IMR-90 (cell line): ENCODE measurements around the gene SLC9A9. TPM values are rescaled to one million over a fixed set of nuclear protein-coding genes. Genes with fewer than 3 reads are reported as not detected.

ENCODE experiments used
- ATAC-seq: fragments of 200-7000 bp; cut with Tn5 transposase; 2 replicates; pipeline ENCODE4 v1.9.1; 2020; ENCODE audit warnings: low read depth, mild to moderate bottlenecking, moderate library complexity
- BruUV-seq: library from RNA; stranded (reverse); fragments of 400-500 nt; replicated peaks from 2 replicates; lab custom pipeline; 2021; lab: Mats Ljungman, UMichigan
- CTCF ChIA-PET: fragments of 300-600 bp; formaldehyde crosslinking; extraction: SDS; loops from one replicate; lab custom pipeline; 2021; ENCODE audit warnings: antibody characterized with exemption; lab: Yijun Ruan, JAX
- POLR2A ChIA-PET: fragments of 300-600 bp; sonication (Branson Sonifier 250); formaldehyde crosslinking; loops from one replicate; lab custom pipeline; 2022; ENCODE audit warnings: antibody characterized with exemption; ENCODE audit not compliant: unreplicated experiment; lab: Charles Lee
- DNase-seq: peaks from one replicate; pipeline ENCODE4 v3.0.0; 2013
- H2AFZ ChIP-seq: replicated peaks from 2 replicates; pipeline ENCODE3; 2013; ENCODE audit warnings: low read length, mild to moderate bottlenecking; ENCODE audit not compliant: poor library complexity
- H2AK5ac ChIP-seq: 2 replicates; pipeline ENCODE4 v1.6.1; 2013; ENCODE audit warnings: low read depth, low read length, inconsistent platforms
- H2AK9ac ChIP-seq: replicated peaks from 2 replicates; pipeline ENCODE3; 2013; ENCODE audit warnings: mild to moderate bottlenecking, low read depth, low read length, moderate library complexity; ENCODE audit not compliant: poor library complexity
- H2BK120ac ChIP-seq: 2 replicates; pipeline ENCODE4 v1.6.1; 2013; ENCODE audit warnings: low read depth, low read length, inconsistent platforms
- H2BK15ac ChIP-seq: 3 replicates; pipeline ENCODE4 v1.6.1; 2013; ENCODE audit warnings: low read depth, low read length, inconsistent platforms
- H2BK20ac ChIP-seq: 2 replicates; pipeline ENCODE4 v1.6.1; 2013; ENCODE audit warnings: low read depth, mild to moderate bottlenecking, inconsistent platforms, low read length, moderate library complexity
- H2BK5ac ChIP-seq: 2 replicates; pipeline ENCODE4 v1.6.1; 2013; ENCODE audit warnings: mild to moderate bottlenecking, low read depth, low read length, inconsistent platforms; ENCODE audit not compliant: poor library complexity, severe bottlenecking
- H3K14ac ChIP-seq: replicated peaks from 2 replicates; pipeline ENCODE4 v1.6.1; 2013; ENCODE audit warnings: low read depth, low read length, inconsistent platforms
- H3K18ac ChIP-seq: 2 replicates; pipeline ENCODE4 v1.6.1; 2013; ENCODE audit warnings: low read depth, low read length, control low read depth
- H3K23ac ChIP-seq: 2 replicates; pipeline ENCODE4 v1.6.1; 2013; ENCODE audit warnings: low read depth, low read length, inconsistent platforms
- H3K27ac ChIP-seq: 2 replicates; pipeline ENCODE4 v1.5.1; 2013; ENCODE audit warnings: mild to moderate bottlenecking, control low read depth, low read length; ENCODE audit not compliant: insufficient read depth
- H3K27me3 ChIP-seq: 2 replicates; pipeline ENCODE4 v1.6.1; 2013; ENCODE audit warnings: low read length; ENCODE audit not compliant: control insufficient read depth, insufficient read depth
- H3K36me3 ChIP-seq: 2 replicates; pipeline ENCODE4 v1.6.1; 2013; ENCODE audit warnings: low read length, mixed read lengths; ENCODE audit not compliant: control insufficient read depth, insufficient read depth
- H3K4ac ChIP-seq: 2 replicates; pipeline ENCODE4 v1.6.1; 2013; ENCODE audit warnings: low read depth, low read length, inconsistent platforms
- H3K4me1 ChIP-seq: 2 replicates; pipeline ENCODE4 v1.6.1; 2013; ENCODE audit warnings: low read length, mixed read lengths; ENCODE audit not compliant: control insufficient read depth, insufficient read depth
- H3K4me2 ChIP-seq: 2 replicates; pipeline ENCODE4 v1.6.1; 2013; ENCODE audit warnings: low read depth, mild to moderate bottlenecking, control low read depth, low read length, moderate library complexity
- H3K4me3 ChIP-seq: 2 replicates; pipeline ENCODE4 v1.5.1; 2013; ENCODE audit warnings: low read depth, mild to moderate bottlenecking, control low read depth, low read length, moderate library complexity; ENCODE audit not compliant: insufficient read depth
- H3K56ac ChIP-seq: 2 replicates; pipeline ENCODE4 v1.6.1; 2013; ENCODE audit warnings: low read length, inconsistent platforms; ENCODE audit not compliant: insufficient read depth; ENCODE audit errors: extremely low read depth
- H3K79me1 ChIP-seq, 2 experiments: 2 replicates each; pipeline ENCODE4 v1.6.1; 2013; ENCODE audit warnings: low read length in 2 of 2, inconsistent platforms in 1 of 2, low read depth in 1 of 2
- H3K9ac ChIP-seq: 2 replicates; pipeline ENCODE4 v1.6.1; 2013; ENCODE audit warnings: low read depth, low read length, control low read depth
- H3K9me1 ChIP-seq: 2 replicates; pipeline ENCODE4 v1.6.1; 2013; ENCODE audit warnings: low read length, inconsistent platforms; ENCODE audit not compliant: insufficient read depth
- H3K9me3 ChIP-seq: 2 replicates; pipeline ENCODE4 v1.6.1; 2013; ENCODE audit warnings: low read length; ENCODE audit not compliant: control insufficient read depth, insufficient read depth
- H4K20me1 ChIP-seq: 2 replicates; pipeline ENCODE4 v1.6.1; 2013; ENCODE audit warnings: low read length, inconsistent platforms; ENCODE audit not compliant: insufficient read depth
- H4K5ac ChIP-seq: 2 replicates; pipeline ENCODE4 v1.6.1; 2013; ENCODE audit warnings: mild to moderate bottlenecking, low read depth, low read length, control low read depth
- H4K8ac ChIP-seq, 2 experiments: 2 replicates each; pipeline ENCODE4 v1.6.1; 2013; ENCODE audit warnings: low read depth in 2 of 2, low read length in 2 of 2, control low read depth in 1 of 2, inconsistent platforms in 1 of 2
- H4K91ac ChIP-seq: 2 replicates; pipeline ENCODE4 v1.6.1; 2013; ENCODE audit warnings: low read depth, low read length, inconsistent platforms; ENCODE audit not compliant: insufficient read depth
- BHLHE40 ChIP-seq: fragments of 150-350 bp; IDR thresholded peaks from 2 replicates; pipeline ENCODE4 v1.6.1; 2016; ENCODE audit warnings: mild to moderate bottlenecking, low read depth, low read length
- CEBPB ChIP-seq: IDR thresholded peaks from 2 replicates; pipeline ENCODE4 v1.6.1; 2012; ENCODE audit warnings: low read depth, low read length, improper control_type of control experiment
- CHD1 ChIP-seq: IDR thresholded peaks from 2 replicates; pipeline ENCODE4 v1.6.1; 2012; ENCODE audit warnings: low read depth, low read length, improper control_type of control experiment
- MAFK ChIP-seq: IDR thresholded peaks from 2 replicates; pipeline ENCODE4 v1.6.1; 2012; ENCODE audit warnings: low read depth, low read length, improper control_type of control experiment
- MAZ ChIP-seq: IDR thresholded peaks from 2 replicates; pipeline ENCODE4 v1.6.1; 2012; ENCODE audit warnings: low read depth, mild to moderate bottlenecking, low read length, improper control_type of control experiment, moderate library complexity, borderline replicate concordance
- MXI1 ChIP-seq: IDR thresholded peaks from 2 replicates; pipeline ENCODE4 v1.6.1; 2012; ENCODE audit warnings: low read depth, mild to moderate bottlenecking, low read length, moderate library complexity, borderline replicate concordance
- NFE2L2 ChIP-seq: fragments of 150-350 bp; IDR thresholded peaks from 2 replicates; pipeline ENCODE4 v1.6.1; 2016; ENCODE audit warnings: low read depth, mild to moderate bottlenecking, low read length
- POLR2A ChIP-seq: IDR thresholded peaks from 2 replicates; pipeline ENCODE4 v1.6.1; 2012; ENCODE audit warnings: mild to moderate bottlenecking, low read depth, low read length
- RAD21 ChIP-seq: IDR thresholded peaks from 2 replicates; pipeline ENCODE4 v1.6.1; 2012; ENCODE audit warnings: low read length, improper control_type of control experiment
- RCOR1 ChIP-seq: IDR thresholded peaks from 2 replicates; pipeline ENCODE4 v1.6.1; 2012; ENCODE audit warnings: mild to moderate bottlenecking, low read length, improper control_type of control experiment; ENCODE audit not compliant: insufficient replicate concordance
- RFX5 ChIP-seq: IDR thresholded peaks from 2 replicates; pipeline ENCODE4 v1.8.0; 2012; ENCODE audit warnings: low read depth, mild to moderate bottlenecking, low read length, moderate library complexity
- SMC3 ChIP-seq: fragments of 150-350 bp; IDR thresholded peaks from 2 replicates; pipeline ENCODE4 v1.6.1; 2016; ENCODE audit warnings: low read depth, mild to moderate bottlenecking, antibody characterized with exemption, low read length, moderate library complexity
- WGBS, 2 experiments: methylation state at CpG; one replicate each; pipeline versions ENCODE4 v1.1.5 to v1.1.7; 2013; ENCODE audit warnings: missing lambda C conversion rate in 2 of 2; ENCODE audit not compliant: insufficient read length in 1 of 2; ENCODE audit errors: extremely low coverage in 2 of 2; 5-methylcytosine and 5-hydroxymethylcytosine counted together
- dilution Hi-C: fragments of 300-500 bp; cut with HindIII; formaldehyde crosslinking; loops from one replicate; pipeline ENCODE4 v1.14.3; 2018; ENCODE audit warnings: low sequenced_read_pairs; ENCODE audit not compliant: unreplicated experiment
- in situ Hi-C: fragments of 300-500 bp; cut with MboI; formaldehyde crosslinking; loops from 3 replicates; pipeline ENCODE4 v1.14.3; 2019; ENCODE audit warnings: low sequenced_read_pairs, inconsistent platforms, mixed read lengths
- intact Hi-C: fragments of 100-400 bp; cut with micrococcal nuclease; formaldehyde crosslinking; loops from 2 replicates; pipeline ENCODE4 v1.10.0; 2022
- polyA plus RNA-seq, 3 experiments: library from polyadenylated mRNA; depleted of rRNA; stranded (reverse); fragments of >200 nt; gene quantifications; 2 replicates each; pipeline ENCODE4 v1.2.3, GENCODE V29; 2012; ENCODE audit warnings: low replicate concordance in 1 of 3
- total RNA-seq: library from RNA; depleted of rRNA; stranded (reverse); fragments of >200 nt; gene quantifications from 2 replicates; pipeline ENCODE4 v1.2.3, GENCODE V29; 2012

SLC9A9 gene
- total and polyA plus RNA-seq, 2 of the 4 experiments (the other 2 are of a cell fraction): 1.4 to 2.3 TPM

DNA sequence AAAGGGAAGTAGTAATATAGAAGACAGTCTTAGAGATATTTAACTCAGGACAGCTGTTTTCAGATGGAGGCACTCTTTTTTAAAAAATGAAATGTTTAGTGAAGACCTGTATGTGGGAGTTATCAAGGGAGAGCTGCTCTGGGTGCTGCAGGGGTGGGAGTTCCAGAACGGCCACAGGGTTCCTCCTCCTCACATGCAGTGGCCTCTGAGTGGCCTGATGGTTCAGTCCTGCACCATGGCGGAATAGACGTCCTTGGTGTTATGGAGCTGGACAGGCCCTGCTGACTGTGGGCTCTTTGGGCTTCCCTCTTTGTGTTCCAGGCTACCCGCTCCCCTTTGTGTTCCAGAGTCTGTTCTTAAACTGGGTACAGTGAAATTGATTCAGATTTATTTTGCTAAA is 602.6 kb downstream of the SLC9A9 start:
- no peaks in the 10 kb centered on the region for H3K9me3 ChIP-seq
- H3K4me2 ChIP-seq: no peak overlapping the region
- ChIA-PET POLR2A (no interaction called here), CTCF (no interaction called here)
- no peaks in the 10 kb centered on the region for H3K36me3 ChIP-seq
- in situ Hi-C loops: no loop called here
- BruUV-seq: no TSS peak
- no peak overlapping the region for H2BK120ac ChIP-seq
- DNase-seq (no peak), ATAC-seq (no peak)
- WGBS, 2 experiments: no CpG with 5 or more reads among the region's 4 CpGs
- no peak for TF ChIP-seq SMC3
- TF ChIP-seq NFE2L2: no peak
- no peak for TF ChIP-seq BHLHE40
- no peak for TF ChIP-seq RCOR1
- TF ChIP-seq MAZ: no peak
- TF ChIP-seq POLR2A: no peak
- TF ChIP-seq CEBPB: no peak
- no peak for TF ChIP-seq RAD21
- TF ChIP-seq MAFK: no peak
- no peak for TF ChIP-seq MXI1
- no peak for TF ChIP-seq RFX5
- TF ChIP-seq CHD1: no peak
- no peak overlapping the region for H2AK9ac ChIP-seq
- intact Hi-C loops: no loop called here
- H3K27ac ChIP-seq: no peak overlapping the region
- no peak overlapping the region for H3K4me3 ChIP-seq
- no peak overlapping the region for H2BK15ac ChIP-seq
- no peaks in the 10 kb centered on the region for H4K20me1 ChIP-seq
- dilution Hi-C loops: no loop called here
- H3K23ac ChIP-seq: no peak overlapping the region
- no peaks in the 10 kb centered on the region for H3K79me1 ChIP-seq
- H2BK5ac ChIP-seq: no peak overlapping the region
- H3K4me1 ChIP-seq: no peaks in the 10 kb centered on the region
- no peak overlapping the region for H4K5ac ChIP-seq
- H3K27me3 ChIP-seq: no peaks in the 10 kb centered on the region; the same call in 1 of the 2 replicates
- H3K9me1 ChIP-seq: no peaks in the 10 kb centered on the region
- H3K14ac ChIP-seq: no peak overlapping the region
- H4K8ac ChIP-seq: no peak overlapping the region
- no peak overlapping the region for H2AFZ ChIP-seq
- H3K56ac ChIP-seq: no peak overlapping the region
- H2AK5ac ChIP-seq: no peak overlapping the region
- H3K4ac ChIP-seq: no peak overlapping the region
- H2BK20ac ChIP-seq: no peak overlapping the region
- no peak overlapping the region for H4K91ac ChIP-seq
- no peak overlapping the region for H3K9ac ChIP-seq
- H3K18ac ChIP-seq: no peak overlapping the region
